Activated naive CD8-positive, alpha-beta T cell treated with anti-CD3 and anti-CD28 coated beads for 36 hours (primary cell): ENCODE data around the gene PDZK1IP1. TPM values are rescaled to one million over a fixed set of nuclear protein-coding genes. Genes with fewer than 3 reads are reported as not detected.

Experiments used
- DNase-seq: peaks from one replicate; pipeline ENCODE4 v3.0.0; 2021
- H3K27ac Mint-ChIP-seq: one replicate; pipeline ENCODE4 v1.8.0; 2022; ENCODE audit warnings: mild to moderate bottlenecking, moderate library complexity, mixed read lengths
- H3K27me3 Mint-ChIP-seq: one replicate; pipeline ENCODE4 v1.8.0; 2022; ENCODE audit warnings: mild to moderate bottlenecking, mixed read lengths
- H3K36me3 Mint-ChIP-seq: one replicate; pipeline ENCODE4 v1.8.0; 2021; ENCODE audit warnings: mild to moderate bottlenecking, mixed read lengths
- H3K4me1 Mint-ChIP-seq: one replicate; pipeline ENCODE4 v1.8.0; 2021; ENCODE audit warnings: mixed read lengths
- H3K4me3 Mint-ChIP-seq: one replicate; pipeline ENCODE4 v1.8.0; 2022; ENCODE audit warnings: mild to moderate bottlenecking, moderate library complexity, mixed read lengths
- H3K9me3 Mint-ChIP-seq: one replicate; pipeline ENCODE4 v1.8.0; 2022; ENCODE audit warnings: mixed read lengths
- total RNA-seq, 2 experiments: library from RNA; stranded (reverse); gene quantifications; one replicate each; pipeline ENCODE4 v1.2.3, GENCODE V29; 2021

Gene PDZK1IP1
- total RNA-seq, 2 experiments from 2014 or later = not detected

GRCh38 chr1:47181955-47182675 lies 7.7 kb downstream of the PDZK1IP1 start:
- no peaks in the 10 kb centered on the region for H3K36me3 Mint-ChIP-seq
- H3K9me3 Mint-ChIP-seq = no peaks in the 10 kb centered on the region
- H3K4me3 Mint-ChIP-seq = no peak overlapping the region
- no peak overlapping the region for H3K27ac Mint-ChIP-seq
- H3K4me1 Mint-ChIP-seq = peaks cover 7% of the 10 kb centered on the region
- DNase-seq = no peak
- peaks cover 47% of the 10 kb centered on the region for H3K27me3 Mint-ChIP-seq

GRCh38 chr1:47181095-47181954 lies 8.5 kb downstream of the PDZK1IP1 start:
- H3K9me3 Mint-ChIP-seq = no peaks in the 10 kb centered on the region
- no peak for DNase-seq
- H3K27me3 Mint-ChIP-seq = peaks cover 47% of the 10 kb centered on the region
- no peak overlapping the region for H3K27ac Mint-ChIP-seq
- H3K36me3 Mint-ChIP-seq = no peaks in the 10 kb centered on the region
- no peak overlapping the region for H3K4me3 Mint-ChIP-seq
- peaks cover 7% of the 10 kb centered on the region for H3K4me1 Mint-ChIP-seq

GRCh38 chr1:47180603-47181094 lies 9.2 kb downstream of the PDZK1IP1 start:
- H3K27ac Mint-ChIP-seq = no peak overlapping the region
- H3K4me1 Mint-ChIP-seq = peaks cover 7% of the 10 kb centered on the region
- H3K36me3 Mint-ChIP-seq = no peaks in the 10 kb centered on the region
- H3K9me3 Mint-ChIP-seq = no peaks in the 10 kb centered on the region
- H3K4me3 Mint-ChIP-seq = no peak overlapping the region
- DNase-seq = no peak
- H3K27me3 Mint-ChIP-seq = peaks cover 53% of the 10 kb centered on the region

- Mint-ChIP-seq H3K4me3 (no peak overlapping the region), H3K9me3 (no peaks in the 10 kb centered on the region), H3K27me3 (peaks cover 58% of the 10 kb centered on the region), H3K27ac (no peak overlapping the region), H3K4me1 (peaks cover 10% of the 10 kb centered on the region), H3K36me3 (no peaks in the 10 kb centered on the region)
- DNase-seq = no peak
Observed at GRCh38 chr1:47179988-47180563, 9.8 kb downstream of the PDZK1IP1 start.

DNA sequence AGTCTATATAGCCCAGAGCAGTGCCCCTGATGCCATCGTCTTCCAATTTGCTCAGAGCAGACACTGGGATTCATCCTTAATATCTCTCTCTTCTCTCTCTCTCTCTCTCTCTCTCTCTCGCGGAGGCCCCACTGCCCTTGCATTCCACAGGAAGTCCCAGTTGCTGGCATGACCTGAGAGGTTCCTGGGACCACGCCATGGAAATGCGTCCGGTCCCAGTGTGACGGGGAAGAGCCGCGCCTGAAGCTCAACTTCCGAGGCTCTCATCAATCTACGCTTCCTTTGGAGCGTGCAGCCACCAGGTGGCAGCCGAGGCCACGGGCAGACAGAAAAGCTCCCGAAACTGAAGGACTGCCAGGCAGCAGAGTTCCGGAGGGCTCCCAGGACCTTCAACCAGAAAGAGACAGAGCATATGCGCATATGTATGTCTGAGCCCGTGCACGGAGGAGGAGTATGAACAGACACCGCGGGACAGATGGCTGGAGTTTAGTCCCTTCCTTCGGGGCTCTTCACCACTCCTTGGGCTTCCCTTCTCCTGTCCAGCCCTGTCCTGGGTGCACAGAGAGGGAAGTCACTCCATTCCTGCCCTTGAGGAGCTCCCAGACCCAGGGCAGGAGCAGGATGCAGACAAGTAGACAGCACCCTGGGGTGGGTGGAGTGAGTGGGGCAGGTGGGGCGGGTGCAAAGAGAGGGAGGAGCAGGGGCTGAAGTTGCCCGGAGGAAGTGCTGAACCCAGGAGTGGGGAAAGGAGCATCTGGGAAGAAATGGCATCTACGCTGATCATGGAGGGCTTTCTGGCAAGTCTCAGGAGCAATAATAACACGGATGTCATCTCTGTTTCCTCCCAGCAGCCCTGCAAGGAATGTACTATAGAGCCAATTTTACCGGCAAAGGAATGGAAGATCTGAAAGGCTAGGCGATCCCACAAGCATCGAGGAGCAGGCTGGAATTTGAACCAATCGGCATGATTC lies 10.5 kb downstream of the PDZK1IP1 start:
- H3K4me1 Mint-ChIP-seq = peaks cover 11% of the 10 kb centered on the region
- H3K9me3 Mint-ChIP-seq = no peaks in the 10 kb centered on the region
- peak overlapping the region; percentile 89 for H3K4me3 Mint-ChIP-seq
- peak overlapping the region; percentile 82 for H3K27ac Mint-ChIP-seq
- DNase-seq = peak; percentile 84
- H3K27me3 Mint-ChIP-seq = peaks cover 60% of the 10 kb centered on the region
- no peaks in the 10 kb centered on the region for H3K36me3 Mint-ChIP-seq

DNA sequence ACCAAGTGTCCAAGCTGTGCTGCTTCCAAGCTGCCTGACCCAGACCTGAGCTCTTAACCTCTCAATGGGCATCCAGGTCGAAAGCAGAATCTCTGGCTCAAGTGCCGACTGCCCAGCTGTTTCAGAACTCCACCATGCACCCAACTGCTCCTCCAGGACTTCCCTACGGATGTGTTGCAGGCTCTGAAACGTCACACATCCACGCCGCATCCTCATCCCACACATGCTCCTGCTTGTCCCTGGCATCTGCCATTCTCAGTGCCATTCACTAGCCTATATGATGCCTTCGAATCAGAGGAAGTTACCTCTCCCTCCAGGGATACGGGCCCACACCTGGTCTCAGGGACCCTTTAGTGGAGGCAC lies 11.2 kb downstream of the PDZK1IP1 start:
- Mint-ChIP-seq H3K27me3 (peaks cover 66% of the 10 kb centered on the region), H3K4me3 (peak overlapping the region; percentile 89), H3K27ac (no peak overlapping the region), H3K4me1 (peaks cover 11% of the 10 kb centered on the region), H3K9me3 (no peaks in the 10 kb centered on the region), H3K36me3 (no peaks in the 10 kb centered on the region)
- no peak for DNase-seq

DNA sequence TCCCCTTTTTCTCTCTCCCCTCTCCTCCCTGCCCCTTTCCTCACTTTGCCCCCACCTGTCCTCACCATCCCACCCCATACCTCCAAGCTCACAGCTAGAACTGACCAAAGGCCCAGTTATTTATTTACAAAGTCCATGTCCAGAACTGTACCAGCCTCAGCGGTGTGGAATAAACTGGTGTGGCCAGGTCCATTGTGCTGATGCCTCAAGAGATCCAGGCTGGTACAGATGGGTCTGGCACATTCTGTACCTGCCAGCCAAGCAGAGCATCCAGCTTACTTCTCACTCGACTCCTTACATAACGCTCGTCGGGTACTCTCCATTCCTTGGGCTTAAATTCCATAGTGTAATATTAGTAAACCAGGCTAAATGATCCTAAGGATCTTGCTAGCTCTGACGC lies 11.8 kb downstream of the PDZK1IP1 start:
- Mint-ChIP-seq H3K27ac (no peak overlapping the region), H3K9me3 (no peaks in the 10 kb centered on the region), H3K27me3 (peaks cover 65% of the 10 kb centered on the region), H3K4me3 (no peak overlapping the region), H3K4me1 (peaks cover 11% of the 10 kb centered on the region), H3K36me3 (no peaks in the 10 kb centered on the region)
- DNase-seq = no peak

GRCh38 chr1:47175227-47175934 lies 14.5 kb downstream of the PDZK1IP1 start:
- Mint-ChIP-seq H3K36me3 (no peaks in the 10 kb centered on the region), H3K9me3 (peaks cover 2% of the 10 kb centered on the region), H3K27me3 (peaks cover 60% of the 10 kb centered on the region), H3K4me1 (peaks cover 11% of the 10 kb centered on the region), H3K27ac (no peak overlapping the region), H3K4me3 (no peak overlapping the region)
- DNase-seq = peak; percentile 39

DNA sequence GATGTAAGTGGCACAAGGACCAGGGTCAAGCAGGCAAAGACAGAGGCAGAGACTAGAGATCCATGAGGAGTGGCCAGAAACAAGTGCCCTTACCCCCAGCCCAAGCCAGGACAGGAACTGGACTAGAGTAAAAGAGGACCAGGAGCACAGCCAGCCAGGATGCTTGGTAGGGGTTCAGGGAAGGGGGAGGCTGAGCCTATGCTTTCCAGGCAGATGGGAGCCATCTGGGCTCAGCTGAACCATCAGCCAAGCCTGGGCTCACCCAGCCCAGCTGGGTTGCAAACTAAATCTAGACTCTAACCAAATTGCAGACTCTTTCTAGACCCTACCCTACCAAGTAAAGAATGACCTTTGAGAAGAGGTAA lies 15.2 kb downstream of the PDZK1IP1 start:
- Mint-ChIP-seq H3K4me1 (peaks cover 10% of the 10 kb centered on the region), H3K9me3 (peaks cover 2% of the 10 kb centered on the region), H3K27ac (no peak overlapping the region), H3K4me3 (no peak overlapping the region), H3K27me3 (peaks cover 54% of the 10 kb centered on the region), H3K36me3 (no peaks in the 10 kb centered on the region)
- DNase-seq = no peak

DNA sequence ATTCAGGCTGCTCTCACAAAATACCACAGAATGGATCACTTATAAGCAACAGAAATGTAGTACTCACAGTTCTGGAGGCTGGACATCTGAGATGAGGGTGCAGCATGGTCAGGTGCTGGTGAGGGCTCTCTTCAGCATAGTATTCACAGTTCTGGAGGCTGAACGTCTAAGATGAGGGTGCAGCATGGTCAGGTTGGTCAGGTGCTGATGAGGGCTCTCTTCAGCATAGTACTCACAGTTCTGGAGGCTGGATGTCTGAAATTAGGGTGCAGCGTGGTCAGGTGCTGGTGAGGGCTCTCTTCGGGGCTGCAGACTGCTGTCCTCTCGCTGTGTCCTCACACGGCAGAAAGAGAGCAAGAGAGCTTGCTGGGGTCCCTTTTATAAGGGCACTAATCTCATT lies 17.1 kb downstream of the PDZK1IP1 start:
- no peak for DNase-seq
- Mint-ChIP-seq H3K36me3 (no peaks in the 10 kb centered on the region), H3K4me3 (no peak overlapping the region), H3K4me1 (peaks cover 4% of the 10 kb centered on the region), H3K27me3 (peaks cover 51% of the 10 kb centered on the region), H3K27ac (no peak overlapping the region), H3K9me3 (peaks cover 2% of the 10 kb centered on the region)

DNA sequence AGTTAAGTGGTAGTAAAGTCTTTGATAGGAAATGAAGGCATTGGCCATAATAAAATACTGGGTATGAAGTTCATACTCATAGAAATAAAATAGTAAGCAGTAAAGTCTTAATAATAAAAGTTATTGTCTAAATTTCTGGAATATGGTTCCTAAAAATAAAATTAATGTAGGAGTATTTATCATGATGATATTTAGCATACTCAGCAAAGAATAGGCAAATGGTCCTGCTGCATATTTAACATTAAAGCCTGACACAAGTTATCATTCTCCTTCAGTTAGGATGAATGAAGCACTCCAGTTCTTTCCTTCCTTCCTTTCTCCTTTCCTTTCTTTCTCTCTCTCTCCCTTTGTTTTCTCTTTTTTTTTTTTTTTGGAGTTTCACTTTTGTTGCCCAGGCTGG lies 25.3 kb downstream of the PDZK1IP1 start:
- Mint-ChIP-seq H3K4me1 (no peaks in the 10 kb centered on the region), H3K27ac (no peak overlapping the region), H3K27me3 (peaks cover 55% of the 10 kb centered on the region), H3K36me3 (no peaks in the 10 kb centered on the region), H3K9me3 (no peaks in the 10 kb centered on the region), H3K4me3 (no peak overlapping the region)
- no peak for DNase-seq

GRCh38 chr1:47161298-47162040 lies 28.4 kb downstream of the PDZK1IP1 start:
- H3K9me3 Mint-ChIP-seq = no peaks in the 10 kb centered on the region
- H3K27ac Mint-ChIP-seq = no peak overlapping the region
- H3K4me3 Mint-ChIP-seq = no peak overlapping the region
- H3K36me3 Mint-ChIP-seq = no peaks in the 10 kb centered on the region
- DNase-seq = no peak
- H3K27me3 Mint-ChIP-seq = peaks cover 39% of the 10 kb centered on the region
- H3K4me1 Mint-ChIP-seq = no peaks in the 10 kb centered on the region

- Mint-ChIP-seq H3K4me1 (no peaks in the 10 kb centered on the region), H3K9me3 (no peaks in the 10 kb centered on the region), H3K27ac (no peak overlapping the region), H3K36me3 (no peaks in the 10 kb centered on the region), H3K27me3 (peaks cover 40% of the 10 kb centered on the region), H3K4me3 (no peak overlapping the region)
- no peak for DNase-seq
Observed at GRCh38 chr1:47160716-47161115, 29.1 kb downstream of the PDZK1IP1 start.
